Daoy (cell line): ENCODE results near the gene NDUFB5. TPM values are rescaled to one million over a fixed set of nuclear protein-coding genes. Genes with fewer than 3 reads are reported as not detected.
"Not testable (repeated sequence)": the region's sequence is repeated elsewhere in the genome, so short reads cannot be mapped to it uniquely, and the experiment has no call there.

Experiments
- DNase-seq: peaks from one replicate; pipeline ENCODE4 v3.0.0-alpha.2; 2015; ENCODE audit warnings: low read depth
- total RNA-seq: library from RNA; depleted of rRNA; stranded (reverse); fragments of >200 nt; shearing (Covaris generic); gene quantifications from 2 replicates; pipeline ENCODE4 v1.2.3, GENCODE V29; 2014

Gene NDUFB5
- total RNA-seq, 1 experiment from 2014 or later = 243 TPM

DNA sequence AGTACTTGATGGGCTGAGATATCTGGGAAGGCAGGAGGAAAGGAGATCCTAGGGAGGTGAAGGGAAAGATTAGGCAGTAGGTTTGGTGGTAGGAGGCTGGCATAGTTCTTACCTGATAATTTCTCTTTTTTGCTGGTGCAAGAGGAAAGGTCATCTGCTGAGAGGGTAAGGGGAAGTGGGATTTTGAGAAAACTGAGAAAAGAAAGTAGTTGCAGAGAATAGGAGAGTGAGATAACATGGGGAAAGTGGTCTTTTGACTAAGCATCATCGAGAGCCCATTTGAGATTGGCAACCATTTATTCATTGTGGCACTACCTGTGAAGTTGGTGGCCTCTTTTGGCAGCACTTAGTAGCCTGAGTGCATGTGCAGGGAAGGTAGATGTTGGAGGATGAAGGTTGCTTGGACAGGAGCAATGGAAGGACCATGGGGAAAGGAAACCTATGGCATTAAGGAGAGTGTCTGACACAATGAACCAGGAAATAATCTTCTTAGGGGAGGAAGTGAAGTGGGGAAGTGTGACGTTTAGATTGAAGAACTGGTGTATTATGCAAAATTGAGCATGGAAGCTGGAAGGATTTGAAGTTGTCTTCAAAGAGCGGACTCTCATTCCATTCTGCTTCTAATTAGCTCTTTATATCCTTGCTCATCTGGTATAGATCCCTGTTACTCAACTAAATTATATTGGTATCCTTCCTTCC lies 26.3 kb downstream of the NDUFB5 start:
- DNase-seq = no peak

DNA sequence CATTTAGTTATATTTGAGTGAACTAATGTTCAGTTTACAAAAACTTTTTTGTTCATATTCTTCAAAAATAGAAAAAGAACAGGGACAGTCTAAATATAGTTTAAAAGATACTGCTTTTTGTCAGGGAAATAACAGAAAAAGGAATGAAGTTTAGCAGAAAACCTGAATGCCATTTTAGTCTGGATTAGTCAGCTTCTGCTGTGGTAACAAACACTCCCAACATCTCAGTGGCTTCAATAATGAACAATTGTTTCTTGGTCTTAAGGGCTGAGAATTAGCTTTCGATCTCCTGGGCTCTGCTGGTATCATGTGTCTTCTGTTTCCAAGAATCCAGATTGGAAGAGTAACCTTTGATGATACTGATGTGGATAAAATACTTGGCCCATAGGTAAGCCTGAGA lies 35.9 kb downstream of the NDUFB5 start:
- no peak for DNase-seq

DNA sequence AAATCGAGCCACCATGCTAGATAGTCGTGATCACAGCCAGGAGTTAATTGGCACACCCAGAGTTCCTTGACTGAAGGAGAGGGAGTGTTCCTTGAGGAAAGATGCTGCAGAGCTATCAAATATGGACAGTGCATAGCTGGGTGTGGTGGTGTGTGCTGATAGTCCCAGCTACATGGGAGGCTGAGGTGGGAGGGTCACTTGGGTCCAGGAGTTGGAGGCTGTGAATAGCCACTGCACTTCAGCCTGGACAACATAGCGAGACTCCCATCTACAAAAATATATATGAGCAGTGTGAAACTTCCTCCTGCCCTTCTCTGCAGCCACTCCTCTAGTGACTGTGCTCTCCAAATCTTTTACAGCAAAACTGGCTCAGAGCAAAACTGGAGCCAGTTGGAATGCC lies 38.3 kb downstream of the NDUFB5 start:
- DNase-seq = no peak

GRCh38 chr3:179643837-179644236 lies 39.2 kb downstream of the NDUFB5 start:
- not testable (repeated sequence) for DNase-seq

GRCh38 chr3:179646177-179646576 lies 41.6 kb downstream of the NDUFB5 start:
- no peak for DNase-seq

GRCh38 chr3:179651687-179652446 lies 47.3 kb downstream of the NDUFB5 start:
- no peak for DNase-seq

DNA sequence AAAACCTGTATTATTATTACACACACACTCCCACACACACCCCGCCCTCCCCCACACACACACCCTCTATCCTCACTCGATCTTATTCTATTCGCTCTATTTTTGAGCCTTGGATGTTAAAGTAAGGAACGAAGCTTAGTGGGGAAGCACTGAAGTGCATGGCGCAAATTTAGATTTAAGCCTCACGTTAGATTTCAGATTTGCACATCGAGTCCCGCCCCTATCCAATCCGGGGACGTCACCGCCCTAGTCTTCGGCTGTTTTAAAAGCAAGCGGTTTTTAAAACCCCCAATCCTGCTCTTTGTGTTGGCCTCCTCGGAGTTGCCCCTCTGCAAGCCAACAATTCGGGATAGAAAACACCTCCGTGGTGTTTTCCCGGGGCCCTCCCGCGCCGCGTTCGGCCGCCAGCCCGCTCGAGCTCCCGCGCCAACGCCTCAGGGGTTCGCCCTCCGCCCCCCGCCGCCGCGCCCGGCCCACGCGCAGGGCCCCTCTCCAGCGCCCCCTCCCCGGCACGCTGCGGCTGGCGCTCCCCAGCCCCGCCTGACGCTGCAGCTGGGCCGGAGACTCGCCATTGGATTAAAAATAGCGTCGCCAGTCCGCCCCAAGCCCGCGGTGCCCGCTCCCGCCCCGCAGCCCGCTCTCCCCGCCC lies 48.0 kb downstream of the NDUFB5 start, which contains the start of gene USP13:
TSS of gene USP13 (plus strand) at position 594 of the 649 bp plus-strand sequence. CDS start 186 bp downstream, outside the sequence.
- DNase-seq = peak; percentile 80

DNA sequence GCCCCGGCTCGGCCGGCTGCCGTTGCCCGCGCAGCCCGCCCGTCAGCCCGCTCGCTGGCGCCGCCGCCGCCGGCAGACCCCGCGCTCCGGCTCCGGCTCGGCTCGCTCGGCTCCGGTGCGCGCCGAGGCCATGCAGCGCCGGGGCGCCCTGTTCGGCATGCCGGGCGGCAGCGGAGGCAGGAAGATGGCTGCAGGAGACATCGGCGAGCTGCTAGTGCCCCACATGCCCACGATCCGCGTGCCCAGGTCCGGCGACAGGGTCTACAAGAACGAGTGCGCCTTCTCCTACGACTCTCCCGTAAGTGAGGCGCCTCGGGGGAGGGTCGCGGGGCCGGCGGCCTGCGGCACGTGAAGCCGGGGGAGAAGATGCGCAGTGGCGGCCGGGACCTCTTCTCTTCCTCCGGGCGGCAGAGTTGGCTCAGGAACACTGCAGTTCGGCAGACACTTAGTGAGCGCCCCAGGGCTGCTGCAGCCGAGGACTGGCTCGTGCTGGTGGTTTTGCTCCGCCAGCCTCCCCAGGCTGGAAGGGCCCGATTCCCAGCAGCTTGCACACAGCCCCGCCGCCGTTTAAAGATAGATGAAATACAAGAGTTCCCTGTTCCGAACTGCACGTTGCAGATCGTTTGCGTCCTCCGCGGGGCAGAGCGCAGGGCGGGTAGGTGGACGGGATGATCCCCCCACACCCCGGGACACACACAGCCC lies 48.7 kb downstream of the NDUFB5 start:
- DNase-seq = peak; percentile 79

- DNase-seq = no peak
Observed at GRCh38 chr3:179655236-179655635, 50.6 kb downstream of the NDUFB5 start.

DNA sequence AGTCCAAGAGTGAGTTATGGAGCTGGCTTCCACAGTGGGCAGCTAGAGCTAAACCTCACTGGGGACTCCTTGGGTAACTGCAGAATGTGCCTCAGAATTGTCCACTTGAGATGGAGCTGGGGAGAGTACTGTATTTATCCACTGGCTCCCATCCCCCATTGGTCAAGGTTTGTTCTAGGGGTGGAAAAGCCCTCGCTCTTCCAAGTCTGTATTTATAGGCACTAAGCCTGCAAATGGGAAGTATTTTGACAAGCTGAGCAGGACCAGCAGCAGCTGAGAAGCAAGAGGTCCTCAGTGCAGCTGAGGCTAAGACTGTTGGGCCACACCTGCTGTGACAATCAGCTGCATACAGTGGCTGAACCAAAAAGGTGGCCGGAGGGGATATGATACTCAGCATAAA lies 54.0 kb downstream of the NDUFB5 start:
- no peak for DNase-seq

GRCh38 chr3:179660872-179661271 lies 56.3 kb downstream of the NDUFB5 start:
- DNase-seq = no peak

DNA sequence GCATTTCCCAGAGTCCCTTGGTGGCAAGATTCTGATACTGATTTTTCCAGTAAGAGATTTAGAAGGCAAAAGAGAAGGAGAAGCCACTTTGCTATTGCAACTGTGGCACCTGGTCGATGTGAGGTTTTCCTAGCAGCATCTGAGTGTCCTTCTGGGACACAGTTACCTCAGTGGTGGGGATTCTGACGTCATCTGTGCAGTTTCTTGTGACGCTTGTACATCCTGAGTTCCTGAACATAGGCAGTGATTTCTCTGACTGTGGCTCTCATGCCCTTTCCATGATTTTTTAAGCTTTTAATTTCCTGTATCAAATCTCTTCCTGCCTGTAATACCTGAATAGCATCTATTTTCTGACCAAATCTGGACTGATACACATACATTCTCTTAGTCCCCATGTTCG lies 57.2 kb downstream of the NDUFB5 start:
- no peak for DNase-seq

- no peak for DNase-seq
Observed at GRCh38 chr3:179663093-179663492, 58.5 kb downstream of the NDUFB5 start.

DNA sequence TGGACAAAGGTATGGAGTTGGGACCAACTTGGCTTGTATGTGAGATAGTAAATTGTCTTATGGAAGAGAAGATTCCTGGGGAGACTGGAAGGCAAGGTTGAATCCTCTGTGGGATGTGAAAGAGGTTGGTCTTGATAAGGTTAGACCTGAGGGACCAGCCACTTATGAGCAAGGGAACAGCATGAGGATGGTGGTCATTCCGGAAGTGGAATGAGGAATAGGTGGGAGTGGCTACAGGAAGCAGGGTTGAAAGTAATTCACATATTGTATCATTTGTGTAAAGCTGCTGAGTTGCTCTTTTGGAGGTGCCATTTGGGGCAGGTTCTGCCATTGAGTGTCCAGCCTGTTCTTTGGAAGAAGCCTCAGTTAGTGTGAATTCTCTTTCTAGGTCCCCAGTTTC lies 61.4 kb downstream of the NDUFB5 start:
- peak; percentile 16 for DNase-seq

DNA sequence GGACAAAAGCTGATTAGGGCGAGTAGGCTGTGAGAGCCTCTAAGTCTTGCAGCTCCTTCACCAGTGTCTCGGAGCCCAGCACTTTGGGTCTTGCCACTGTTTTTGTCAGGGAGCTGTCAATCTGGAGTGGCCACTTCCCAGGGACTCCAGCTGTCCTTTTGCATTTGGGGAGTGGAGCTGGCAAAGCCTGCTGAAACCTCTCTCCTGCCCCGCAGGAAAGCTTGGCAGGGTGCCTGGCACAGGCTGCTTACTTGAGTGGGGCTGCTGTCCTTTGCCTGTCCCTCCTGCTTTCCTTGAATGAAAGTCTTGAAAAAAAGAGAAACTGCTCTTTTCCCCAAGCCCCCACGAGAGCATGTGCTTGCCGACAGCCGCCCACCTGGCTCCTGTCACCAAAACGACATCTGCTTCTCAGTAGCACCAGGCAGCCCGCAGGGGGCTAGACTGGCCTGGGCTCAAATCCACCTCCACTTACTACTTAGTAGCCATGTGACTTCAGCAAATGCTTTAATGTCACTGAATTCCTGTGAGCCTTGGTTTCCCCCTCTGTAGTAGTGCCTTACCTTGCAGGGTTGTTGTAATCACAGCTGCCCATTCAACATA lies 61.9 kb downstream of the NDUFB5 start:
- no peak for DNase-seq

DNA sequence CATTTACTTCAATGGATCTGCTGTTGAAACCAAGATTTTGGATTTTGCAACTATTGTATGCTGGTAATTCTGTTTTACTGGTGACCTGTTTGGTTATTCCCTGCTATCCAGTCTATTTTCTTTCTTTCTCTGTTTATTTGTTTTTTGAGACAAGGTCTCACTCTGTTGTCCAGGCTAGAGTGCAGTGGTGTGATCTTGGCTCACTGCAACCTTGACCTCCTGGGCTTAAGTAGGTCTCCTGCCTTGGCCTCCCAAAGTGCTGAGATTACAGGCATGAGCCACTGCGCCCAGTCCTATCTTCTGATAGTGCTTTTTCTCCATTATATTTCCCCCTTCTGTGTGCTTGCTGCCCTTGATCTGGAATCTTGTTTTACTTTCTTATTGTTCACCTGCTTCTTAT lies 63.8 kb downstream of the NDUFB5 start:
- no peak for DNase-seq

DNA sequence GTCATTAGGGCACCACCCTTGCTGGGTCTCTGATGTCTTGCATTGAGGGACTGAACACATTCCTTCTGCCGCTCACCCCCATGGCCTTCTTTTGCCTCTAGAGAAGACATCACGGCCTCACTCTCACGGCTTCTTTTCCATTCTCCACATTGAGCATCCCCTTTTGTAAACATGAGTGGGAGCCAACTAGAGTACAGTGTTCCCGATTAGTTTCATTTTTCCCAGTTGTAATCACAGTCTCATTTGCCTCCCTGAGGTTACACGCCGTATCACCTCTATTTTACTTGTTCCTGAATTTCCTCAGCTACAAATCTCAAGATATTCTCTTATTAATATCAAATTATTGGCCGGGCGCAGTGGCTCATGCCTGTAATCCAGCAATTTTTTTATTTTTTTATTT lies 65.7 kb downstream of the NDUFB5 start:
- no peak for DNase-seq

- no peak for DNase-seq
Observed at GRCh38 chr3:179671309-179671708, 66.7 kb downstream of the NDUFB5 start.

DNA sequence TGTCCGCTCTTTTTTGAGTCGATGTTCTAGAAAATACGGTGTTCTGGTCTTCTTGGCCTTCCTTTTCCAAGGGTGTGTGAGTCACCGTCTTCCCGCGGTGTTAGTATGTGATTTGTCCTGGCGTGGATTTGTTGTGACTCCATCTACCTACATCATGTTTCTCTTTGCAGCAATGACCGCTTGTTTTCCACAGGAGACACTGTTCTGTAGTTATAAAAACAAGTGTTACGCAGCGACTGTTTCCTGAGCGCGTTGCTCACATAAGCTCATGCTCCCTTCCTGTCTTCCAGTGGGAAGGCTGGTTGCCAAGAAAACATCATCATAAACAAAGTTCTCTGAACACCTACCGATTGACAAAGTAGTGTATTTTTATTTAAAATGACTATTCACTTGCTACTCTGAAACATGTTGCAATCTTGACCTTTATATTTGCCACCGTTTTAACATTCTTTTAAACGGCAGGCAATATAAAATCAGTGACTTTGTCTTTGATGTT lies 67.2 kb downstream of the NDUFB5 start:
- no peak for DNase-seq

- no peak for DNase-seq
Observed at GRCh38 chr3:179672918-179673317, 68.3 kb downstream of the NDUFB5 start.

DNA sequence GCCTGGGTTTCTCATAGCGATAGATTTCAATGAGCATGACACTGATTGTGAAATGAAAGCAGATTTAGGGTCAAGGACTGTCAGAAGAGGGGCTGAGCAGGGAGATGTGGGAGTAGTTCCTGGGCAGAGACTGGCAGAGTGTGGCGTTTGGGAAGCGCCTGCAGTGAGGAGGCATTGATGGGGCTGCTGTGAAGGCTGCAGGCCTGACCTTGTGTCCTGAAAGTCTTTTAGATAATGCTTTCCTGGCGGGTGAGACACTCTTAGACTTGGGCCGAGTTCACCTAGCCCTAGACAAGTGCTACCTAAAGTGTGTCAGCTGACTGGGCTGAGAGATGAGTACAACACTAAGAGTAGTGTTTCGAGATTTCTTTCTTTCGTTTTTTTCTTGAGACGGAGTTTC lies 68.9 kb downstream of the NDUFB5 start:
- DNase-seq = no peak

- no peak for DNase-seq
Observed at GRCh38 chr3:179676081-179676480, 71.5 kb downstream of the NDUFB5 start.
